Measurements from ENCODE around the gene ELN. TPM values are rescaled to one million over a fixed set of nuclear protein-coding genes. Genes with fewer than 3 reads are reported as not detected.

The ELN gene
- total RNA-seq, 1 donor from 2014 or later = not detected

DNA sequence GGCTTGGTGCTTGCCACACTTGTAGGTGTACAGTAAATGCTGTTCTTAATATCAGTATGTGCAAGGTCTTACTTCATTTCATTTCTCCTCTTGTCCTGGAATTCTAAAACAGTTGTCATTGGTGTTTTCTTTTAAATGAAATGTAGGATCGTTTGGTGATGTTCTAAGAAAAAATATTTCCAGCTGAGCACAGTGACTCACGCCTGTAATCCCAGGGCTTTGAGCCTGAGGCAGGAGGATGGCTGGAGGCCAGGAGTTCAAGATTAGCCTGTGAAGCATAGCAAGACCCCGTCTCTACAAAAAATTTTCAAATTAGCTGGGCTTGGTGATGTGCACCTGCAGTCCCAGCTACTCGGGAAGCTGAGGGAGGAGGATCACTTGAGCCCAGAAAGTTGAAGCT lies 32.6 kb upstream of the ELN start:
- ChIA-PET CTCF (no interaction called here), POLR2A (no interaction called here)
- no peak overlapping the region for H3K4me3 Mint-ChIP-seq
- H3K36me3 Mint-ChIP-seq (ENCODE audit: low read depth) = no peaks in the 10 kb centered on the region
- no peaks in the 10 kb centered on the region for H3K4me1 Mint-ChIP-seq
- H3K27ac Mint-ChIP-seq = no peak overlapping the region
- intact Hi-C loops (cut with micrococcal nuclease) = no loop called here
- H3K27me3 Mint-ChIP-seq = peaks cover 10% of the 10 kb centered on the region
- DNase-seq = no peak
- no peak for ATAC-seq (ENCODE audit: low read depth)
- H3K9me3 Mint-ChIP-seq = peaks cover 12% of the 10 kb centered on the region
- TF ChIP-seq, protein P1, sequence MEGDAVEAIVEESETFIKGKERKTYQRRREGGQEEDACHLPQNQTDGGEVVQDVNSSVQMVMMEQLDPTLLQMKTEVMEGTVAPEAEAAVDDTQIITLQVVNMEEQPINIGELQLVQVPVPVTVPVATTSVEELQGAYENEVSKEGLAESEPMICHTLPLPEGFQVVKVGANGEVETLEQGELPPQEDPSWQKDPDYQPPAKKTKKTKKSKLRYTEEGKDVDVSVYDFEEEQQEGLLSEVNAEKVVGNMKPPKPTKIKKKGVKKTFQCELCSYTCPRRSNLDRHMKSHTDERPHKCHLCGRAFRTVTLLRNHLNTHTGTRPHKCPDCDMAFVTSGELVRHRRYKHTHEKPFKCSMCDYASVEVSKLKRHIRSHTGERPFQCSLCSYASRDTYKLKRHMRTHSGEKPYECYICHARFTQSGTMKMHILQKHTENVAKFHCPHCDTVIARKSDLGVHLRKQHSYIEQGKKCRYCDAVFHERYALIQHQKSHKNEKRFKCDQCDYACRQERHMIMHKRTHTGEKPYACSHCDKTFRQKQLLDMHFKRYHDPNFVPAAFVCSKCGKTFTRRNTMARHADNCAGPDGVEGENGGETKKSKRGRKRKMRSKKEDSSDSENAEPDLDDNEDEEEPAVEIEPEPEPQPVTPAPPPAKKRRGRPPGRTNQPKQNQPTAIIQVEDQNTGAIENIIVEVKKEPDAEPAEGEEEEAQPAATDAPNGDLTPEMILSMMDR (IDR thresholded peaks at IDR 0.05) = no peak

DNA sequence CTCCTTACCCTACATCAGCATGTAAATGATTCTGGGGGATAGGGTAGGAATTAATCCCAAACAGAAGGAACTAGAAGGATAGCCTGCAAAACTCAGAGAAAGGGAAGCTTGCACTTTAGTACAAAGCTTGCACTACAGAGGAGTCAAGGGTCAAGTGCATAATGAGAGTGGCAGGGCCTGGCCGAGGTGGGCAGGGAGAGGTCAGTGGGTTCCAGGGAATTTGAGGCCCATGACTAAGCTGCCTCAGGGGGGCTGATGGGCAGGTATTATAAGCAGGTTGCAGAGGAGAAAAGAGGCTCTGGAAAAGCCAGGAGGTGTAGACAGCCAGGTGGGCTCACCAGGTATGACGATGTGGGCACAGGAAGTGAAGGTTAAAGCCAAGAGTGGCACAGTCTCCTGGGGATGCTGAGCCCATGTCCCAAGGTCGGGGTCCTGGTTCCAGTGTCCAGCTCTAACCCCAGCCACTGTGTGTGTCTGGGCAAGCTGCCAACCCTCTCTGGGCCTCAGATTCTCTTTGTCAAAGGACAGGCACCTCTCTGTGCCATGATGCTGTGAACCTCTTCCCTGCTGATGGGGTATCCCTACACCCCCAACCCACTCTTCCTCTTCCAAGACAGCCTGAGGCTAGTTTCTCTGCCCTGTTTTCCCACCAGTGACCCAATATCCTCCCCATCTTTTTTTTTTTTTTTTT lies 32.0 kb upstream of the ELN start:
- peaks cover 12% of the 10 kb centered on the region for H3K9me3 Mint-ChIP-seq
- TF ChIP-seq, protein P1 (IDR thresholded peaks at IDR 0.05) = no peak
- H3K27me3 Mint-ChIP-seq = peaks cover 10% of the 10 kb centered on the region
- H3K4me1 Mint-ChIP-seq = no peaks in the 10 kb centered on the region
- CTCF ChIA-PET = no interaction called here
- POLR2A ChIA-PET = no interaction called here
- no peak overlapping the region for H3K4me3 Mint-ChIP-seq
- DNase-seq = no peak
- H3K36me3 Mint-ChIP-seq (ENCODE audit: low read depth) = no peaks in the 10 kb centered on the region
- ATAC-seq (ENCODE audit: low read depth) = no peak
- intact Hi-C loops (cut with micrococcal nuclease) = no loop called here
- no peak overlapping the region for H3K27ac Mint-ChIP-seq

DNA sequence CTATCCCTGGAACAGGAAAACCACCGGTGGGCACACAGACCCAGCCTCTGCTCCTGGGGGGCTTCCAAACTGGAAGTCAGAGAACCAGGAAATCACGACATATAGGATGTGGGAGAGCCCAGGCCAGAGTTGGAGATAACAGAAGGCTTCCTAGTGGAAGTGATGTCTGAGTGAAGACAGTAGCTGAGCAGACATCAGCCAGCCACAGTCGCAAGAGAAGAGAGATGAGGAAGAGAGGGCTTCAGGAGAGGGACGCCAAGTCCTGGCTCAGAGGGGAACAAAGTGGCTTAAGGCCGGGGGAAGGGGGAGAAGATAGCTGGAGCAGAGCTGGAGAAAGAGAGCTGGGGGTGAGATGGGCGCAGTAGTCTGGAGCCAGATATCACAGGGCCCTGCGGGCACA lies 30.9 kb upstream of the ELN start:
- intact Hi-C loops (cut with micrococcal nuclease) = no loop called here
- Mint-ChIP-seq H3K27me3 (peaks cover 10% of the 10 kb centered on the region), H3K27ac (no peak overlapping the region), H3K4me1 (no peaks in the 10 kb centered on the region), H3K4me3 (no peak overlapping the region), H3K9me3 (peaks cover 12% of the 10 kb centered on the region), H3K36me3 (ENCODE audit: low read depth) (no peaks in the 10 kb centered on the region)
- TF ChIP-seq, protein P1 (IDR thresholded peaks at IDR 0.05) = no peak
- ATAC-seq (ENCODE audit: low read depth) (no peak), DNase-seq (no peak)
- ChIA-PET POLR2A (no interaction called here), CTCF (no interaction called here)

DNA sequence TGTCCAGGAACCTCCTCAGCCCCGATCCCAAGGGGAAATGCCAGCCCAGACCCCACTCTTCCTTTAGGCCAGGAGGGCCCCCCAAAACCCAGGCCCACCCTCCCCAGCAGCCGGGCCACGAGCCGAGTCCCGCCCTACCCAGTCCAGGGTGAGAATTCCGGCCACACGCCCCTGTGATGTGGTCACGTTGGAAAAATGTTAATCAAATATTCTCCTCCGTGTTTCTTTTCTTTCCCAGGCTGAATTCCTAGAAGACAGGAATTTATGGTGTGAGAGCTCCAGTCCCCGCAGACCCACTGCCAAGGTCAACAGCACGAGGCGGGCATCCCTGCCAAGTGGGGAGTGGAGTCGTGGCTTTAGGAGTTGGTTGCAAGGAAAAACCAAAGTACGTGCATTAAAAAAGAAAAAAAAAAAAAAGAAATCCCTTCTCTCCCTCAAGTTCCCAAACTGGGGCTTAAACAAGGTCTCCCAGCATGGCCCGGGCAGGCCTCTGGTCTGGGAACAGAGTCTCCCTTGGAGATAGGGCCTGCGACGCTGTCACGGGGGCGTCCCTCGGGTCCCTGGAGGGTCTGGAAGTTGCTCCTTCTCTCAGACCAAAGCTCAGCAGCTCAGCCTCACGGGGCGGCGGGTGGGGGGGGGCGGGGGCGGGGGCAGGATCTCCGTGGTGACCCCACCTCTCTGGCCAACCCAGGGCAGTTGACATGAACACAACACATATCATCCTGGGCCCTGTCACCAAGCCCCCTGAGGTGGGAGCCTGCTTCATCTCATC lies 28.1 kb upstream of the ELN start:
- H3K36me3 Mint-ChIP-seq (ENCODE audit: low read depth) = no peaks in the 10 kb centered on the region
- ATAC-seq (ENCODE audit: low read depth) = no peak
- peaks cover 3% of the 10 kb centered on the region for H3K4me1 Mint-ChIP-seq
- peaks cover 10% of the 10 kb centered on the region for H3K27me3 Mint-ChIP-seq
- TF ChIP-seq, protein P1 (IDR thresholded peaks at IDR 0.05) = no peak
- H3K27ac Mint-ChIP-seq = no peak overlapping the region
- ChIA-PET POLR2A (no interaction called here), CTCF (no interaction called here)
- peaks cover 6% of the 10 kb centered on the region for H3K9me3 Mint-ChIP-seq
- no peak overlapping the region for H3K4me3 Mint-ChIP-seq
- intact Hi-C loops (cut with micrococcal nuclease) = no loop called here
- no peak for DNase-seq

DNA sequence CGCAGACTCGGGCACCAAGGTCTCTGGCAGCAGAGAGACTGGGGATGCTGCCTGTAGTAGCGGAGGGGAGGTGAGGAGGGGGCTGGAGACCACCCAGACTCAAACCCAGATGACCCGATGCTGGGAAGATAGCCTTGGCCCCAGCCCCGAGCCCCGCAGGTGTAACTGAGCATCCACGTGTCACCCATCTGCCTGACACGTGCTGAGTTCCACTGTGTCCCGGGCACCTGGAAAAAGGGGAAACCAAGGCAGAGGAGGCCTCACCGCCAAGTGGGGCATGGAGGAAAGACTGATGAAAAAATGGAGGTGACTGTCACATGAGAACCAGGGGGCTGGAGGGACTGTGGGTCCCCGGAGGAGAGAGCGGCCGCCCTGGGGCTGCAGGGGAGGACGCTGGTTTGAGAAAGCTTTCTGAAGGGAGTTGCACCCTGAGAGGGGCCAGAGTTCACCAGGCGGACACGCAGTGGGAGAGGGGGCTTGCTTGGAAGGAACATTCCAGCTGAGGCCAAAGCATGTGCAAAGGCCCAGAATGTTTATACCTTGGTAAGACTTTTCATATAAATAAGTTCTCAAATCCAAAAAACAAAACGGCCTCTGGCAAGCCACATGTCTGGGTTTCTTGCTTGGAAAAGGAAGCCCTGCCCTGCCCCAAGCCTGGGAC lies 27.4 kb upstream of the ELN start:
- peaks cover 10% of the 10 kb centered on the region for H3K27me3 Mint-ChIP-seq
- CTCF ChIA-PET = no interaction called here
- TF ChIP-seq, protein P1 (IDR thresholded peaks at IDR 0.05) = no peak
- POLR2A ChIA-PET = no interaction called here
- no peak for ATAC-seq (ENCODE audit: low read depth)
- peaks cover 3% of the 10 kb centered on the region for H3K4me1 Mint-ChIP-seq
- intact Hi-C loops (cut with micrococcal nuclease) = no loop called here
- H3K4me3 Mint-ChIP-seq = no peak overlapping the region
- DNase-seq = no peak
- H3K27ac Mint-ChIP-seq = no peak overlapping the region
- H3K36me3 Mint-ChIP-seq (ENCODE audit: low read depth) = no peaks in the 10 kb centered on the region
- H3K9me3 Mint-ChIP-seq = no peaks in the 10 kb centered on the region
